Myocyte (in vitro differentiated cells): ENCODE results near the gene CLMN. TPM values are rescaled to one million over a fixed set of nuclear protein-coding genes. Genes with fewer than 3 reads are reported as not detected.

ENCODE experiments used
- DNase-seq: peaks from one replicate; pipeline ENCODE4 v3.0.0-alpha.2; 2012; ENCODE audit warnings: low read depth
- total RNA-seq: library from RNA; depleted of rRNA; stranded (reverse); fragments of >200 nt; gene quantifications from 2 replicates; pipeline ENCODE4 v1.2.3, GENCODE V29; 2014

Gene CLMN
- total RNA-seq, 1 donor from 2014 or later = 0.99 TPM

DNA sequence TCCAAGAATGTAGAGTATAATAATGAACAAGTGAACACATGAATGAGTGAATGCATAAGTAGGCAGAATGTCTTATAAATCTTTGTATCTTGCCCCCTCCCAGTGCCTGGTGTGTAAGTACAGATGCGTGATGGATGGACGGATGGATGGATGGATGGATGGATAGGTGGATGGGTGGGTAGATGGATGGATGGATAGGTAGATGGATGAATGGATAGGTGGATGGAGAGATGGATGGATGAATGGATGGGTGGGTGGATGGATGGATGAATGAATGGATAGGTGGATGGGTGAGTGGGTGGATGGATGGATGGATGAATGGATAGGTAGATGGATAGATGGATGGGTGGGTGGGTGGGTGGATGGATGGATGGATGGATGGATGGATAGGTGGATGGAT lies 74.4 kb downstream of the CLMN start:
- no peak for DNase-seq

DNA sequence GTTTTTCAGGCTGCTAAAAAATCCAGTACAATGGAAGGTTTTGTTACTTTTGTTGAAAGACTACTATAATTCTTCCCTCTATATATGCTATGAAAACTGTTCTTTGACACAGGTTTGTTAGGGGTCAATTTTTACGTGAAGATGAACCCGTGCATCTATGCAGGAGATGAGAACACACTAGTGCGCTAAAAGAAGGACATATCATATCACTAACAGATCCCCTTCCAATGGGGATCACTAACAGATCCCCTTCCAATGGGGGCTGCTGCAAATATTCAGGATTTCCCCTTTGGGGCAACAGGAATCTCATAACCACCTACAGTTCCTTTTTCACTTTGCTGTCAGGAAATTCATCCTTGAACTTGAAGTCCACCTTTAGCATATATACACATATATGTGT lies 75.1 kb downstream of the CLMN start:
- no peak for DNase-seq

DNA sequence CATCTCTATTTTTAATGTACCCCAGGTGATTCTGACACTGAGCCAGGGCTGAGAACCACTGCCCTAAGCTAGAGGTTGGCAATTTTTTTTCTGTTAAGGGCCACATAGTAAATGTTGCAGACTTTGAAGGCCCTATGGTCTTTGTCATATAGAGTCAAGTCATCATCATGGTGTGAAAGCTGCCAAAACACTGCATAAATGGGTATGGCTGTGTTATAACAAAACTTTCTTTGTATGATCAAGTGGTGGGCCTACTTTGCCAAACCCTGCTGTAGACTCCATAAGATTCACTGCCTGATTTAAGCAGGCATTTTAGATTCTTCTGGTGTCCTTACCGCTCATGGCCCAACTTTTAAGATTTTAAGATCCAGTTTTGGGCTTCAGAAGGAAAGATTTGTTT lies 76.8 kb downstream of the CLMN start:
- no peak for DNase-seq

DNA sequence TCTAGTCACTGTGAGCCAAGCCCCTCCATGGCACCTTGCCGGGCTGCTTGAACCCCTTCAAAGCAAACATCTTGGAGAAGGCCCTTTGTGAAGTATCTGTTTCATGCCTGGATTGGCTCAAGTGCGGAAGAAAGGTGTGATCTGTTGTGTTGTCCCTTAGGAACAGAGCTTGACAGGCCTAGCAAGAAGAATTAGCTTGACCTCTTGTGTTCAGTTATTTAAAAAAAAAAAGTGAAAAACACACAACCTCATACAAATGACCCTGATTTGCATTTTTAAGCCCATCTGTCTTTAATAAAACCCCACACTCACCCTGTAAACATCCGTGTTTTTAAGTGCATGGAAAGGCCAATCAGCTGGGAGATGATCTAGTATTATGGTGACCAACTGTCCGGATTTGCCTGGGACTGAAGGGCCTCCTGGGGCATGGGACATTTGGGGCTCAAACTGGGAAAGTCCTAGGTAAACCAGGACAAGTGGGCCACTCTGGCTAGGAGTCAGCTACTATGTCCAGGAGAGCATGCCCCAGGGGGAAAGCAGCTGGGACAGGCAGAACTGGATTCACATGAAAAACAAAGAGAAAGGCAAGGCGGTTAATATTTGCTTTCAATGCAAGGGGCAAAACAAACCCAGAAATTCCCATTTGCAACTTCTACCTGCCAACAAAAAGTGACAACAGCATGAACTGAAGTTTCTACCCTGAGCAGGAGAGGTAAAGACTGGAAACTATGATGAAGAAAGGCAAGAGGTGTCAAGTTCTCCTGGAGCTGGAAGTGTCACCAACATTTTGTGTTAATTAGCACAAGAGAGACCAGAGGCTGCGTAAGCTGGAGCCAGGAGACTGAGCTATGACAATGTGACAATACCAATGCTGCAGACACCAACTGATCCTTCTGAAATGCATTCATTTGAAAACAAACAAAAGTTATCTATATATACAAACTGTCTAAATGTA lies 78.6 kb downstream of the CLMN start:
- DNase-seq = no peak

DNA sequence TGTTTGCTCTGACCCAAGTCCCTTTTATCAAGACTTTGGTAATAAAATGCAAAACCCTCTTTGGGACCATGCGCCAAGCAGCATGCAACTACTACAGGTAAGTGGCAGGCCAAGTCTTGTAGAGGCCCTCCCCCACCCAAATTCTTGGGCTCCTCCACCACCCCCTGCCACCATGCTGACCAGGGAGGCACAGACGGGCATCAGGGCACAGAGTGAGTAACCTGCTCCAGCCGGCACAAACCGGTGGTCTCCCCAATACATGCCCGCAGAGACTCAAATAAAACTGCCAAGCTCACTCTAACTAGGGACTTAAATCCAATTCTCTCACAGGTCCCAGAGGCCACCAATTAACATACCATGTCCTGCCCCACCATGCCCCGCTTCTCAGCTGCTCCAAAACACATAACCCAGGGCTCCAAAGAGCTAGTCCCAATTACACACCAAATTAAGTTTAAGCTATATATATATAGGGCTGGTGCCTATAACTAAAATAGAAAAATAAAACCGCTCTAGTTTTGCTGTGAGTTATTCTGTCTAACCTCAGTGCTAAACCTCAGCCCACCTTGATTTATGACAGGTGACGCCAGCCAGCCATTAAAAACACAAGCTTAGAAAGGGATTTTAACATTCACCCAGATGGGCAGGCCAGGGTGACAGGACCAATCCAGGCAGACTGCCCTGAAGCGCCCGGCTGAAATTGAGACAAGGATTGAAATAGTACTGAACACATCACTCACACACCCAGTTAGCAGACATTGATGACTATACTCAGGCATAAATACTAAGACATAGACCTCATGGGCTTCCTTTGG lies 81.0 kb downstream of the CLMN start:
- DNase-seq = no peak

DNA sequence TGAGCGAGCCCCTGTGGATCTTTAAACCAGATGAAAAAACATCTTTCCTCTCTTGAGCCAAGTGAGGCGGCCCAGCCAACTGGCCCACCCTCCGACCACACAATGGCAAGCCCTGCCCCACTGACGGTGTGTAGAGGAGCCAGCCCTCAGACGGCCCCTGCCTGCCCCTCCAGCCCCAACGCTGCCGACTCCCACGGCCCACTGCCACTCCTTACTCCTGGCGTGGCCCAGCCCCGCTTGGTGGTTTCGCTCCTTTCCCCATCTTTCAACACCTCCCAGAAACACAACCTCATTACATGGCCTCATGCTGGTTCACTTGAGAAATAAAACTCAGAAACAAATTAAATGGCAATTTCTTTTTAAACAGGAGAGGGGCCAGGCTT lies 81.8 kb downstream of the CLMN start:
- DNase-seq = no peak

DNA sequence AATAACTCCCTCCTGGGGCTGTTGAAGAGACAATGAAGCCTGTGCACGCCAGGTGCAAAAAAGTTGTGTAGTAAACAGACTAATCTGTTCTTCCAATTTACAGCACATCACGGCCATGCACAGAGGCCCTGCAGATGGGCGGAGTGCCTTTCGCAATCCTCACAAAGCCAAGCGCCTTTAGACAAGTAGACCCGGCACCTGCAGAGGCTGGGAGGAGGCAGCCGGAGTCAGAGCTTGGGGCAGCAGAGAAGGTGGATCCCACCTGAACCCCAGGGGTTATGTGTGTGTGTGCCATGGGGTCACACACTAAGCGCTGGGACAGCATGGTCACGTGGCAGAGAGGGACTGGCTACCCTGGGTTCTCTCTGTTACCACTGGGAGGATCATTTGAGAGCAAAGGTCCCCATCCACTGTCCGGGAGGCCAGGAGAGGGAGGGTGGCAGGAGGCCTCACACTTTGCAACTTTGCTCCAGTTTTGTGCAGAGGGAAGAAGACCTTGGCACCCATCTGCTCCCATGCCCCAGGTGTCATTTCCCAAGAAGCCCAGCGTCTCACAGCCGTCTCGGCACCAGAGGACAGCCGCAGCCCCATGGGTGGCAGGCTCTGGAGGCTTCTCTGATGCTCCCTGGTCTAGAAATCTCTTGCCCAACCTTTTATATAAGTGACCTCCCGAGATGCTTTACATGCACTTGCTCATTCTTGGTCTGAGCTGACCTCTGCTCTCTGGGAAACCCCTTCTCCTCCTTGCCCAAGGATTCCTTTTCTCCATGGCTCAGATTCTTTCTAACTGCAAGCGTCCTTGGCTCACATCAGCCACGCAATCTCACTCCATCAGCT lies 82.4 kb downstream of the CLMN start:
- DNase-seq = no peak

DNA sequence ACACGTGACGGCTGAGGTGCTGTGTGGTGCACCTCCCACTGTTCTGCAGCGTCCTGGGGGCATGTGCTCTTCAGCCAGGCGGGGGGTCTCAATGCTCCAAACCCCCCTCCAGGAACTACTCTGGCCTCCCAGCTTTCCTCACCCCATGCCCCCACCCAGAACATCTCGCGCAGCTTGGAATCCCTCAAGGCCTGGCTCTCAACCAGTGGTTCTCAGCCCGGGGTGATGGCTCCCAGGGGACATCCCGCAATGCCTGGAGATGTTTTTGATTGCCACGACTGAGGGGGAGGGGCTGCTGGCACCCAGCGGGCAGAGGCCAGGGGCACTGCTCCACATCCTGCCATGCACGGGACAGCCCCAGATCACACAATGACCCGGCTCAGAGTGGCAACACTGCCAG lies 83.5 kb downstream of the CLMN start:
- no peak for DNase-seq

DNA sequence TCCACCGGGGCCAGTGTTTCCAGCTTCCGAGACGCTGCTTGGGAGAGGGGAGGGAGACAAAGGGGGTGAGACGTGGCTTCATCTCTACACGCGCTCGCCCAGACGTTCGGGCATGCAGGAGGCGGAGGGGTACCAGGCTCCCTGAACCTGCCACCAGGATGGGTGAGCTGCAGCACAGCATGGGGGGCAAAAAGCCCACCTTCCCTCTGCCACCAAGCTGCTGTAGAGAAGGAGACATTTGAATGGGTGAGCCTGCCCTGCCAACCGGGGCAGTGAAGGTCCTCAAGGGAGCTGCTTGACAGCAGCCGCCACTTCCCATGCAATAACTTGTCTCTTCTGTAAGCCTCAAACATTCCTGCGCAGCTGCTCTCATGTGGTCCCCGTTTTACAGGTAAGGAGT lies 83.9 kb downstream of the CLMN start:
- DNase-seq = no peak

DNA sequence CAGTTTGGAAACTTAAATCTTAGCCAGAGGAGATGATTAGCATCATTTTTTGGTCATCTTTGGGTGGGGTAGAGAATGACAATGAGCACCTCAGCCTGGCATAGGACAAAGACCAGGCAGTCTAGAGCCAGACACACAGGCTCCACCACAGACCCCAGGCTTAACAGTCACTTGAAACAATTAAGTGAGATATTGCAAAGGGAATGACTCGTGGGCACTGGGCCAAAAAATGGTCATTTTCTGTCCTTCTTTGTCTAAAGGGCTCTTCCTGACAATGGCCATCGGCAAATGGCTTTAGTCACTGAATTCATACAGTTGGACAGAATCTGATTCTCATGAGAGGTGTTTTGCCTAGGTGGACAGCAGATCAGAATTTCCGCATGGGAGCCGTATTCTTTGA lies 84.4 kb downstream of the CLMN start:
- DNase-seq = no peak

DNA sequence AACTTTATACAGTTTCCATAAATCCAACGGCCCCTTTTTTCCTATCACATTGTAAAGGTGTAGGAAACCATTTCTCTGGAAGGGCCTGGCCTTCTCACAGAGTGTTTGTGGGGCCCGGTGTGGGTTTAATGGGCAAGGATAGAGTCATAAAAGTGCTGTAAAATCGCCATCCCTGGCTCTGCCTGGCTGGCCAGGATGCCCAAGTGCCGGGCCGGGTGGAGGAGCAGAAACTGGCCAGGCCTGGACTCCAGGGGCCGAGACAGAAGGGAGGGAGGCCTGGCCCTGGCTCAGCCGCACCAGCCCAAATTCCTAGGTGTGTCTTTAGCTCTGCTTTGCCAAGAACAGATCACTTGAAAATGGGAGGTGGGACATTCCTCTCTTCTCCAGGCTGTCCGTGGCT lies 85.3 kb downstream of the CLMN start:
- DNase-seq = no peak

DNA sequence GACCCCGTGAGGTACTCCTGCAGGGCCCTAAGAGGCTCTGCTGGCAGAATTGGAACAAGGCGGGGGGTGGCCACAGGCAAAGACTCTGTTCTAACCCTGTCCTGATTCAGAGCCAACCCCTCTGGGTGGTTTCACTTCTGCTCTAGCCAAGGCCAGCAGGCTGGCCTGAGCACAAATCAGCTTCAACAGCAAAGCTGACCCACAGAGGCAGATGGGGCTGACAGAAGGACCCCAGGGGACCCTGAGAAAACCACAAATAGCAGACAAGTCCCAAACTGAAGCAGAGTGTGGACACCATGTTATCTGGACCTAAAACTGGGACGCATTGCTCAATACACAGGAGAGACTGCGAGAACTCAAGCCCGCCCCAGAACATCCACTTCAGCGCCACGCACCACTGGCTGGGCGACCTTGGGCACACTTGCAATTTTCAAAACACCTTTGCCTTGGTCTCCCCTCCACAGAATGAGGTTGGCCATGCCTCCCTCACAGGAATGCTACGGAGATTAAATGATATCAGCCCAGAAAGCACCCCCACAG lies 85.9 kb downstream of the CLMN start:
- no peak for DNase-seq

DNA sequence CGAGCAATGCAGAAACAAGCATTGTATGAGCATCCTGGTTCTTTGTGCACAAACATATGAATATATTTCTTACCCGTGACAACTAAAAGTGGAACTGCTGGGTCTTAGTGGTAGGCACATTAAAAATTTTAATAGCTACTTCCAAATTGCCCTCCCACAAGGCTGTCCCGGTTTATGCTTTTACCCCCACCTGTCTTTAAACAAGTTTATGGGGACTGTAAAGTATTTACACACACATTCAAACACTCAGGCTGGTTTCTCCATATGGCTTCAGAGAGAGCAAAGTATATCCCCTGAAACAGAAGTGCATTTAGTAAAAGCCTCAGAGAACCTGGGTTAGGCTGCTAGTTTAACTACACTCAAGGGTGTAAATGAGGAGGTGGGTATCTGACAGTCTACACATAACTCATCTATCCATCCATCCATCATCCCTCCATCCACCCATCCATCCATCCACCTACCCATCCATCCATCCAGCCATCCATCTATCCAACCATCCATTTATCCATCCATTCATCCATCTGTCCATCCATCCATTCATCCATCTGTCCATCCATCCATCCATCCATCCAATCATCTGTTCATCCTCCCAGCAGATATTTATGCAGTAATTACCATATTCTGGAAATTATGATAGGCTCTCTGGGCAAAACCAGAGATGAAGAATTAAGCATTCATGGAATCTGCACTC lies 86.7 kb downstream of the CLMN start:
- no peak for DNase-seq

DNA sequence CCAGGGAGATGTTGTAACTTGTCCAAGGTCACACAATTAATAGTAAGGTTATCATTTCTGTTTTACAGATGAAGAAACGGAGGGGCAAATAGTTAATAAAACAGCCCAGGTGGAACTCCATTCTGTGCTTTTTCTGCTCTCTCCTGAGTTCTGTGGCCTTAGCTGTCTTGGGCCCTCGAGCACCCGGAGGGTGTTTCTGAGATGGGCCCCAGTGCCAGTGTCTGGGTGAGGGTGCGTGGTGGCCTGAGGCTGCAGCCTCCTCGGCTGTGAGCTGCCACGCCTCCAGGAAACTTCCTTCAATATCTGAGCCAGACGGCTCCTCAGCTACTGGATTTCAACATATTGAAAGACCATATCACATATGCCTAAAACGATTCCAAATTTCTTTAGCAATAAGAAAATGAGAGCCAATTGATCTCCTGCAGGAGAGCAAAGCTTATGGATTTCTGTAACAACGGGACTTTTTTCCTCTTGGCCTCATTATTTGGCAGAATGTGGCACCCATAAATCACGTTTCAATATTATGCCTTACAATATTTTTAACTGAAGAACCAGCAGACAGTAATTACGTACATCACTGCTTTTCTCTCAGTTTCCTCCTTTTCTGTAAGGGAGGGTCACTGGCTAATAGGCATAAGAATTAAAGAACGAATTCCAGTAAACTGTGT lies 87.6 kb downstream of the CLMN start:
- DNase-seq = no peak

DNA sequence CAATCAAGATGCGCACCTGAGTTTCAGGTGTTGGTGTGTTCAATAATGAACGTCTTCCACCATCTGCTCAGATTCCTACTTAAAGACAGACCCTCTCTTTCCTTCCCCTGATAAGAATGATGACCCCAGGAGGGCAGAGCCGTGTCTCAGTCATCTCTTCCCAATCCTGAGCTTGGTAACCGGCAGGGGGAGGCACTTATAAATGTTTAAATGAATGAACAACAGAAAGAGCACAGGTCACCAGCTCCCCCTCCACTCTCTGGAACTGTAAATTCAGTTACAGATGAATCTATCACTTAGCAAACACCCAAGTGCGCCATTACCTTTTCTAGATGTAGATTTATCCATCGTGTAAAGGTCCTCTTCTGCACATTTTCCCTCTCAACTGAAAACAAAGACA lies 90.0 kb downstream of the CLMN start:
- DNase-seq = no peak

DNA sequence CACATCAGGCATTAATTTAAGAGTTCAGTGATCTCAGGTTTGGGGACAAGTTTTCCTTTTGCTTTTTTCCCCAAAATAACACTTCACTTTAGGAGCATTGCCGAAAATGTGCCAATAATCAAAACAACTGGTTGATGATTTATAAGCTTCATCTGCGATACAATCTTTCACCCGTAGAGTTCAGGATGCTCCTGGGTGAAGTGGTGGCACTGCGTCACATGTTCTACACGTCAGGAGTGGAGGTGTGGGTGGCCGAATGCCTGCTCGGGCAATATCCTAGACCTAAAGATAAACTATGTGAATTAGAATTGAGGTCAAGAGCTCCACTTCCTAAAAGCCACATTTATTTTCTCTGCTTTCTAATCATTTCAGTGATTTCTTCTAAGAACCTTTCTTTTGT lies 91.5 kb downstream of the CLMN start:
- DNase-seq = no peak

DNA sequence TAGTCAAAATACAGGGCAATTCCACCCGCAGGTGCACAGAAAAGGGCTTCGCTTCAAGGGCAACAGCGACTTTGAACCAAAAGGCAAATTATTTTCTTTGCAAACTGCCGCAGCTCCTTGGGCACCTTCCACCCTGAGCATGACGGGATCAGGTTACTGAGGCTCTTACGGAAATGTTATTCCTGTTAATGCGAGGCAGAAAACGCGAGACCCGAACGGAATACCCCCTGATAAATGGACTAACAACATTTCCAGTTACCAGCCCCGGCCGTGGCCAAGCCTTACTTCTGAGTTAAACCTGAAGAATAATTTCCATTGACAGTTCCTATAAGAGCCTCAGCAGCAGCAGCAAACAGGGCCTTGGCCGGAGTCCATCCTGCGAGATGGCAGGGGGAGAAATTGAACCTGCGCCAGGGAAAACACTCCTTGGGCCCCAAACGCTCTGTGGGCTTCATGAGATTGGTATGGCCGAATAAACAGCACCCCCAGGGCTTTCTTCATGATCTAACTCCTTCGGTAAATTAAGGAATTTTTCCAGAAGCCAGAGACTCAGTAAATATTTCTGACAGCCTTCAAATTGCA lies 92.3 kb downstream of the CLMN start:
- no peak for DNase-seq

DNA sequence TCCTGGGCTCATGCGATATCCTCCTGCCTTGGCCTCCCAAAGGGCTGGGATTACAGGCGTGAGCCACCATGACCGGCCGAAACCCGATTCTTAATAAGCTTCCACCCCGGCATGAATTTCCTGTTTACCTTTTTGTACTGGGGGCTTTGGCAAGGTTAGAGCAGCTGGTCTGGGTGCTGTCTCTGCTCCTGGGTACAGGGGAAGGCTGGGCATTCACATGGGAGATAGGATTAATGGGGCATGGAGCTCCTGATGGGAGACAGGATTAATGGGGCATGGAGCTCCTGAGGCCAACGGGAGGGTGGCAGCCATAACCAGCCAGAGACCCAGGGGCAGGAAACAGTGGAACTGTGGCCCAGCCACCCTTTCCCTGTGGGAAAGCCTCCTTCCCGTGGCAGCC lies 92.9 kb downstream of the CLMN start:
- DNase-seq = no peak

DNA sequence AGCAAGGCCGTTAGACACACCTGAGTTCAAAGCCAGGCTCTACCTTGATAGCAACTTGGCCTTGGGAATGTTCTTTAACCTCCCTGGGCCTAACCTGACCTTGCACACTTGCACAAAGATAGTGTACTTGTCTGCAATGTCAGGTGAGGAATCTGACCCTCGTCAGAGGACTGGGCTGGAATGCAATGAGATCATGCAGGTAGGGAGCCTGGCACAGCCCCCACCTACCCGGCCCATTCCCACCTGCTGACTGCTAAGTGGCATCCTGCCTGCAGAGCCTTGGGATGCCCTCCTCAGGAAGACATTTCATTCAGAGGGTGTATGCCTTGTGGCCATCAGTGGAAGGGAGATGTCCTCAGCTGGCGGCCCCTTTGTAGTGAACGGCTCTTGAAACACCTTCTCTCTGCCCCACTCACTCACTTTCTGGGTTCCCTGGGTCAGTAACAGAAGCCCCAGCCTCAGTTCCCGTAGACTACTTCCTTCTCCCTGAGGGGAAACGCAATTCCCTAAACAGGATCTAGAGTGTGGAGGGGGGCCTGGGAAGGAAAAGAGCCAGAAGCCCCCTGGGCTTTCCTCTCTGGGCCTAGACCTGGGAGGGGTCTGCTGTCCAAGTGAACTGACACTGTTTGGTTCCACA lies 94.3 kb downstream of the CLMN start:
- no peak for DNase-seq
